Gastrocnemius medialis (tissue), 4 donors: ENCODE data around the gene MCF2L.

Experiments used
- POLR2A ChIP-seq, 2 donors: fragments of 450-650 bp; IDR thresholded peaks; one replicate each; pipeline ENCODE4 v1.6.1; 2017; ENCODE audit warnings: antibody characterized with exemption in 2 of 2, mild to moderate bottlenecking in 2 of 2, moderate library complexity in 2 of 2
- TF ChIP-seq, protein P1 (sequence below), 5 experiments: fragments of 450-650 bp in 3 of 5; fragments of 200-600 bp in 2 of 5; sonication (generic) in 2 of 5; IDR thresholded peaks in 4 of 5; conservative IDR thresholded peaks in 1 of 5; 1 replicate in 4 of 5; 2 replicates in 1 of 5; pipeline ENCODE4 v1.5.1; 2016 to 2019; ENCODE audit warnings: antibody characterized with exemption in 5 of 5, mild to moderate bottlenecking in 3 of 5, moderate library complexity in 3 of 5

DNA sequence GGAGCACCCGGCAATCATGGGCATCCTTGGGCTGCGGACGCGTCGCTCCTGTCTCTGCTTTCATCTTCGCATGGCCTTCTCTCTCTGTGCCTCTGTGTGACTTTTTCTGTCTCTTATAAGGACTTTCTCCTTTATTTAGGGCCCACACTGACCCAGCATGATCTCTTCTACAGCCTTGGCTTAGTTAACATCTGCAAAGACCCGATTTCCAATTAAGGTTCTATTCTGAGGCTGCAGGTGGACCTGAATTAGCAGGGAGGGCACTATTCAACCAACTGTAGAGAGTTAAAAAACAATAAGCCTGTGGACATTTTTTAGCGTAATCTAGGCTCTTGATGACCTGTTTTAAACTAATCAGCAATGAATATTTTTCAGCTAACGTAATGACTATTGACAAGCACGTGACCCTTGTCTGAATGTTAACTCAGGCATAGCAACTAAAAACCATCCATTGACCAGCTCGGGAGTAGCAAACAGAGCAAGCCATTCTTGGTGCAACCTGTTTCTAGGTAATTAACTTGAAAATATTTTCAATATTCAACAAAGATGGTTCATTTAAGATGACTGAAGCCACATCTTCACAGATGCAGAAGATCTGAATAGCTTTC, 168.8 kb downstream of the MCF2L start:
- TF ChIP-seq, protein P1, sequence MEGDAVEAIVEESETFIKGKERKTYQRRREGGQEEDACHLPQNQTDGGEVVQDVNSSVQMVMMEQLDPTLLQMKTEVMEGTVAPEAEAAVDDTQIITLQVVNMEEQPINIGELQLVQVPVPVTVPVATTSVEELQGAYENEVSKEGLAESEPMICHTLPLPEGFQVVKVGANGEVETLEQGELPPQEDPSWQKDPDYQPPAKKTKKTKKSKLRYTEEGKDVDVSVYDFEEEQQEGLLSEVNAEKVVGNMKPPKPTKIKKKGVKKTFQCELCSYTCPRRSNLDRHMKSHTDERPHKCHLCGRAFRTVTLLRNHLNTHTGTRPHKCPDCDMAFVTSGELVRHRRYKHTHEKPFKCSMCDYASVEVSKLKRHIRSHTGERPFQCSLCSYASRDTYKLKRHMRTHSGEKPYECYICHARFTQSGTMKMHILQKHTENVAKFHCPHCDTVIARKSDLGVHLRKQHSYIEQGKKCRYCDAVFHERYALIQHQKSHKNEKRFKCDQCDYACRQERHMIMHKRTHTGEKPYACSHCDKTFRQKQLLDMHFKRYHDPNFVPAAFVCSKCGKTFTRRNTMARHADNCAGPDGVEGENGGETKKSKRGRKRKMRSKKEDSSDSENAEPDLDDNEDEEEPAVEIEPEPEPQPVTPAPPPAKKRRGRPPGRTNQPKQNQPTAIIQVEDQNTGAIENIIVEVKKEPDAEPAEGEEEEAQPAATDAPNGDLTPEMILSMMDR (IDR thresholded peaks at IDR 0.05 in 4 of 5, conservative IDR thresholded peaks at IDR 0.05 in 1 of 5) = no peak
- no peak for TF ChIP-seq POLR2A (IDR thresholded peaks at IDR 0.05)
